TTC549 (cell line): ENCODE data around the gene HLCS.

Experiments used
- FAIRE-seq: peaks from 2 replicates; lab custom pipeline; 2012; peaks lifted over from hg19 to GRCh38; lab: Jason Lieb, UNC

HLCS gene

DNA sequence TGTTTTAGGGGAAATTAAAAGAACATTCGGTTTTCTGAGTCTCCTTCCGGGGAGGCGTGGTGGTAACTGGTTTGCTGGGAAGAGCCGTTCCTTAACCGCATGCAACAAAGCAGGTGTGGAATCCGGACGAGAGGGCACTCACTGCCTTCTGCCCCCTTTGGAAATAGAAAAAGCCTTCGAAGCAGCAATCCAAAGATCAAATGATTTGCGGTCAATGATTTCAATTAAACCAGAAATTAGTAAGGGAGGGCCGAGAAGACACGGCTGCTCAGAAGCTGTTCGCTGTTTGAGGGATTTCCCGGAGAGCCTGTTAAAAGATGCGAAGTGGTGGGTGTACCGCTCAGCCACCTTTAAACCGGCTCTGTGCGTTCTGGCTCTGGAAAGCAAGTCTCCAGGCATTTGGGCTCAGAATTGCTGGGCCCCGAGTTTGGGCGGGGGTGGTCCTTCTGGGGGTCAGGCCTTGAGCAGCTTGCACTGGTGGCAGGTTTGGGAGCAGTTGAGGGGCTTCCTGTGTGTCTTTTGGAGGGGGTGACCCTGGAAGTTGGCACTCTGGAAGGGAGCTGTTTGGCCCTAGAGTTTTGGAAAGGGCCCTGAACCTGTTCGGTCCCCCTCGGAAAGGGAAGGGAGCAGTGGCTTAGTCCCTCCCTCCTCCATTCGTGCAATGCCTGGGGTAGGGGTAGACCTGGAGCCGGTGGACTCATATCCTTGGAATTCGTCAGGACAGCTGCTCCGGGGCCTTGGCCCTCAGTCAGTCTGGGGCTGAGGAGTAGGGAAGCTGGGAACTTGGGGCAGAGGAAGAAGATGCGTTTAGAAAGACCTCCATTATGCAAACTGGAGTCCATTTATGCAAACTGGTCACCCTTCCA lies 264.5 kb downstream of the HLCS start:
- FAIRE-seq = no peak

DNA sequence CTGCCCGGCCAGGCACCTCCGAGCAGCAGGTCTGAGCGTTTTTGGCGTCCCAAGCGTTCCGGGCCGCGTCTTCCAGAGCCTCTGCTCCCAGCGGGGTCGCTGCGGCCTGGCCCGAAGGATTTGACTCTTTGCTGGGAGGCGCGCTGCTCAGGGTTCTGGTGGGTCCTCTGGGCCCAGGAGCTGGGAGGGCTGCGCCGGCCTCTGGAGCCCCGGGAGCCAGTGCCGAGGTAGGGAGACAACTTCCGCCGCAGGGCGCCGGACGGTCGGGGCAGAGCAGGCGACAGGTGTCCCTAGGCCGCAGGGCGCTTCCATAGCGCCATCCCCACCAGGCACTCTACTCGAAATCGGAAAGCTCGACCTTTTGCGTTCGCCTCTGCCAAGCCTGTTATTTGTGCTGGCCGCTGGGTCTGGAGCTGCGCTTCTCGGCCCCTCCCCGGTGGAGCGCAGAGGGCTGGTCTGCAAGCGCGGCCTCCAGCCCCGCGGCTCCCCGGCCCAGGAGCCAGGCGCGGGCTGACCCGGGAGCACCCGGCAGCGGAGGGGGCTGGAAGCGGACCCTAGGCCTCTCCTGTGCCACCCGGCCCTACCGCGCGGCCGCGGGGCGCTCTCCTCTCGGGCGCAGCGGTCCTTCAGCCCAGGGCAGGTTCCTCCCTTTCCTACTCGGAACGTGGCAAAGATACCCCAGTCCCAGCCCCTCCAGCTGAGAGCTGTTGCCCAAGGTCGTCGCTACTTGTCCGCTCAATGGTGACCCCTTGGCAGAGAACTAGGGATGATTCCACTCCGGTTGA lies 265.3 kb downstream of the HLCS start:
- no peak for FAIRE-seq
